T-helper 2 cell treated with Interferon-gamma antibody and Interleukin-4, amounts not matched to agents 5 μg/mL and 100 μg/mL, for 36 hours (primary cell): Measurements from ENCODE around the gene RCSD1.
A peak's percentile ranks its signal among the peaks of the same experiment; 100 is the strongest.
"Not testable (repeated sequence)": the region's sequence is repeated elsewhere in the genome, so short reads cannot be mapped to it uniquely, and the experiment has no call there.

ENCODE experiments used
- DNase-seq: peaks from one replicate; pipeline ENCODE4 v3.0.0; 2021; ENCODE audit warnings: low spot score
- H3K27ac Mint-ChIP-seq: one replicate; pipeline ENCODE4 v1.8.0; 2021; ENCODE audit warnings: mild to moderate bottlenecking, mixed read lengths
- H3K27me3 Mint-ChIP-seq: one replicate; pipeline ENCODE4 v1.8.0; 2021; ENCODE audit warnings: low read depth, mixed read lengths
- H3K36me3 Mint-ChIP-seq: one replicate; pipeline ENCODE4 v1.8.0; 2021; ENCODE audit warnings: low read depth, mixed read lengths
- H3K4me1 Mint-ChIP-seq: one replicate; pipeline ENCODE4 v1.8.0; 2021; ENCODE audit warnings: low read depth, mixed read lengths
- H3K4me3 Mint-ChIP-seq: one replicate; pipeline ENCODE4 v1.8.0; 2022; ENCODE audit warnings: mild to moderate bottlenecking, moderate library complexity, mixed read lengths
- H3K9me3 Mint-ChIP-seq: one replicate; pipeline ENCODE4 v1.8.0; 2021; ENCODE audit warnings: mixed read lengths

The RCSD1 gene

DNA sequence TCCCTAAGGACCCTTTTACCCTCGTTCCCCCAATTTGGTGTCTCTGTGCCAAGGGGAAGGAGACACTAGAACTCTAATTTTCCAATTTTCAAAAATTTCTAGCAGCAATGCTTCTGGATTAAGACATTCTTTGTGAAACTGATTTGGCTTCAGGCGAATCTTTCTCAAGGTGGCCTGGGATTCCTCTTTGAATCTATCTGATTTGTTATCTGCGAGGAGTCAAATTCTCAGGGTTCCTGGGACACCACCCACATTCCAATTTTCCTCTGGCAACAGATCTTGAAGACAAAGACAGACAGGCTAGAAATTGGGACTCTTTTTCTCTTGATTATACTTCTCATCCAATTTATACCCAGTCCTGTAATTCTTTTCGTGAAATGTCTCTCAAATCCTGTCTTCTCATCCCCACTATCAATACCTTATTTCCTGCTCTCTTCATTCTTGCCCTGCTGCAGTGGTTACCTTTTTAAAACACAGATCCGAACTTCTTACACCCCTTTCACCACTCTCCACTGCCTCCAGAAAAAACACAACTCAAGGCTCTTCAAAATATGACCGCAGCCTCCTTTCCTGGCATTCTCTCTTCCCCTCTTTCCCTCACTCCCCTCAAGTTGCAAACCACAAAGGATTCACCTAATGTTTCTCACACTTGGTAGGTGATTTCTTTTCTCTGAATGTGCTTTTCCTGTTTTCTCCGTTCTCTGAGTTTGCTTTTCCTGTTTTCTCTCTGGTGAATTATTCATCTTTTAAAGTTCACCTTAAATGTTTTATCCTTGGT is 89.1 kb downstream of the RCSD1 start:
- Mint-ChIP-seq H3K4me1 (peaks cover 53% of the 10 kb centered on the region), H3K36me3 (peaks cover 1% of the 10 kb centered on the region), H3K27me3 (peaks cover 6% of the 10 kb centered on the region), H3K9me3 (no peaks in the 10 kb centered on the region), H3K27ac (peak overlapping the region; percentile 0), H3K4me3 (peak overlapping the region; percentile 19)
- no peak for DNase-seq

DNA sequence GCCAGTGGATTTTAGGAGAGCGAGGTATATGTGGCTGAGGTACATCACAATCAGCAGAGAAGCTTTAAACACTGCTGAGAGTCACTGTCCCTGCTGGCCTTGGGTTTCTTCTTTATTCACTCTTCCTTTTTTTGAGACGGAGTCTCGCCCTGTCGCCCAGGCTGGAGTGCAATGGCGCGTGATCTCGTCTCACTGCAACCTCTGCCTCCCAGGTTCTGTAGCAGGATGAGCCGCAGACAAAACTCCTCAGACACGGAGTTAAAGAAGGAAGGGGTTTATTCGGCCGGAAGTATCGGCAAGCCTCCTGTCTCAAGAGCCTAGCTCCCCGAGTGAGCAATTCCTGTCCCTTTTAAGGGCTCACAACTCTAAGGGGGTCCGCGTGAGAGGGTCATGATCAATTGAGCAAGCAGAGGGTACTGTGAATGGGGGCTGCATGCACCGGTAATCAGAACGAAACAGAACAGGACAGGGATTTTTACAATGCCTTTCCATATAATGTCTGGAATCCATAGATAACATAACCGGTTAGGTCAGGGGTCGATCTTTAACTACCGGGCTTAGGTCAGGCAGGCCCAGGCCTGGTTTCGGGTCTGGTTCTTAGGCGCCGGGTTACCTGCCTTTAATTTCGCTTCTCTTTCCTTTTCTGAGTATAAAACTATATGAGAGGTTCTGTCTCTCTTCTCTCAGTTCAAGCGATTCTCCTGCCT is 89.8 kb downstream of the RCSD1 start:
- peaks cover 55% of the 10 kb centered on the region for H3K4me1 Mint-ChIP-seq
- peak overlapping the region; percentile 0 for H3K27ac Mint-ChIP-seq
- not testable (repeated sequence) for H3K36me3 Mint-ChIP-seq, H3K27me3 Mint-ChIP-seq, H3K9me3 Mint-ChIP-seq, DNase-seq
- H3K4me3 Mint-ChIP-seq: peak overlapping the region; percentile 19

DNA sequence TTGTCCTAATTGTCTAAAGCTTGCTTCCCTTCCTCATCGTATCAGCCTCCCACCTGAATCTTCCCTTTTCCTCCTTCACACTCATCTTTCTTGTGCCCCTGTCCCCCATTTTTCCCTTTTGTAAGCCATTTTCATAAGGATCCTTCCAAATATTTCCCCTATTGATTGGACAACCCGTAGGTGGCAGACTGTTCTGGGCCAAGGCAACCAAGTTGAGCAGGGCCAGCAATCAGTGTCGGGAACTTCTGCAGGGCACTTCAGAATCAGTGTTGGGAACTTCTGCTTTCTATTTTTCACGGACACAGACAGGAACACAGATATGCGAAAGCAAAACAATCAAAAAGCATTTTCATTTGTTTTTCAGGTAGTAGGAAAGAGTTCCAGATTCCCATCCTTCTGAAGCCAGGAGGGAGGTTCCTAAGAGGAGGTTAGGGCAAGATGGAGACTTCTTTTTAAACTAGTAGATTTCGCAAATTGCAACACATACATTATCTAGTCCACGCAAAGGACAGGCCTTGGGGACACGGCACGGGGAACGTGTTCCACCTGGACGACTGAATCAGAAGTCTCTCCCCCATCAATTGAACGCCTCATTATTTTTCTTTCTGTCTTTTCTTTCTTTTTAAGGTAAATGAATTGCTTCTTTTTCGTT is 91.1 kb downstream of the RCSD1 start:
- Mint-ChIP-seq H3K9me3 (no peaks in the 10 kb centered on the region), H3K4me1 (peaks cover 51% of the 10 kb centered on the region), H3K27me3 (no peaks in the 10 kb centered on the region), H3K4me3 (peak overlapping the region; percentile 78), H3K36me3 (peaks cover 5% of the 10 kb centered on the region), H3K27ac (peak overlapping the region; percentile 3)
- no peak for DNase-seq

DNA sequence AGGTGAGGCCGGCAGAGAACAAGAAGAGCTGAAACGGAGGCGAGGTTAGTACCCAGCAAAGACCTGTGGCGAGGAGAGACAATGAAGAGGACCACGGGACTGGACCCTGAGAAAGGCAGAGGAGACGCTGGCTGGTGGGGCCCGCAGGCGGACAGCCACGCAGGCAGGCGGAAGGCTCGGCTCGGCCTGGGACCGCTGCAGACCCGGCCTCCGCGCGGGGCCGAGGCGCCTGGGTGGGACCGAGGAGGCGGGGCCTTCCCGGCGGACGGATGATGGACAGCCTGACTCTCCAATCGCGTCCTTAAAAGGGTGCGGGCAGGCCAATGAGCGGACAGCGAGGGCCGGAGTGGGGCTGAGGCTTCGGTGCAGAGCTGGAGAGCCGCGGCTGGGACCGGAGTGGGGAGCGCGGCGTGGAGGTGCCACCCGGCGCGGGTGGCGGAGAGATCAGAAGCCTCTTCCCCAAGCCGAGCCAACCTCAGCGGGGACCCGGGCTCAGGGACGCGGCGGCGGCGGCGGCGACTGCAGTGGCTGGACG is 91.7 kb downstream of the RCSD1 start, which contains the start of gene MPZL1:
Gene MPZL1 (plus strand): TSS at position 366 of the 535 bp plus-strand sequence. CDS start 170 bp downstream, outside the sequence.
- Mint-ChIP-seq H3K27ac (peak within 1 kb of the TSS; percentile 87), H3K4me3 (peak within 1 kb of the TSS; percentile 78), H3K9me3 (no peaks in the 10 kb centered on the region), H3K27me3 (no peaks in the 10 kb centered on the region), H3K4me1 (peaks cover 51% of the 10 kb centered on the region), H3K36me3 (peaks cover 5% of the 10 kb centered on the region)
- peak; percentile 91 for DNase-seq

DNA sequence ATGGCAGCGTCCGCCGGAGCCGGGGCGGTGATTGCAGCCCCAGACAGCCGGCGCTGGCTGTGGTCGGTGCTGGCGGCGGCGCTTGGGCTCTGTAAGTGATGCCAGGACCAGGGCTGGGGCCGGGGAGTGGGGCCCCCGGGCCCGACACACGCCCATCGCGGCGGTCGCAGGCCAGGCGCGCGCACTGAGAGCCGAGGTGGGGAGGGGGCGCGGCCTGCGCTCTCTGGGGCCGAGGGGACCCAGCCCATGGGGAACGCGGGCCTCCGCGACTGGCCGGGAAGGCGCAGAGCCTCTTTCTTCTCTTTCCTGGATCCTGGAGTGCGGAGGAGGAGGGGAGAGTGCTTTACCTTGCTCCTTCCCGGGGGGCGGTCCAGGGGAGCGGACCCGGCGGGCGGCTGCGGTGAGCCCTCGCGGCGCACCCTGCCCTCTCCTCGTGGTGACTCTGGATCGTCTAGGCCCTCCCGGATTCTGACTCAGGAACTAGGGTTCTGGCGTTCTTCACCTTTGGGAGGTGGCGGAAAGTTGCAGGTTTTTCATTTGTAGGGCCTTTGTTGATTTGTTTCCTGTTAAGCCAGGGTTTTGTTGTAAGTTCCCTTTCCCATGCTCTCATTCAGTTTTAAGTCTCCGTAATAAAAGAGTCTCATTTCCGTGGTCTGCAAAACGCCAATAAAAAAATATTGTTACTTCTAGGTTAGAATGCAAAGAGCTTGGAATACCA is 92.3 kb downstream of the RCSD1 start:
- no peak for DNase-seq
- Mint-ChIP-seq H3K27me3 (no peaks in the 10 kb centered on the region), H3K4me1 (peaks cover 46% of the 10 kb centered on the region), H3K9me3 (no peaks in the 10 kb centered on the region), H3K4me3 (peak overlapping the region; percentile 78), H3K27ac (no peak overlapping the region), H3K36me3 (peaks cover 5% of the 10 kb centered on the region)

DNA sequence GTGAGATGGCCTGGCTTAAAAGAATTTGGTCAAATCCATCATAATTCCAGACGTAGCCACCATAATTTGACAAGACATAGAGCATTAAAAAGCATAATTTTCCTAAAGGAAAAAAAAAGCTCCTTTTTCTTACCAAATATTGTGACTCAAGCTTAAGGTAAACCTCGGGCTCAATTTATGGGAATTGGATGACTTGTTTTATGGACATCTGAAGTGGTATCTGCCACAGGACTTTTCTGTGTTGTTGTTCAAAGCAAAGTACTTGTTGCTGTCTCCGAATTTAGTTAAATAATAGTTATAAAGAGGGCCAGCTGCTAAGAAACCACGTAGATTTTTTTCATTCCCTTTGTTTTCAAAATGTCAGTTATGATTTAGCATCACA is 92.8 kb downstream of the RCSD1 start:
- H3K4me3 Mint-ChIP-seq: peak overlapping the region; percentile 78
- no peak overlapping the region for H3K27ac Mint-ChIP-seq
- no peaks in the 10 kb centered on the region for H3K9me3 Mint-ChIP-seq
- H3K4me1 Mint-ChIP-seq: peaks cover 46% of the 10 kb centered on the region
- no peaks in the 10 kb centered on the region for H3K27me3 Mint-ChIP-seq
- H3K36me3 Mint-ChIP-seq: peaks cover 5% of the 10 kb centered on the region
- DNase-seq: no peak

DNA sequence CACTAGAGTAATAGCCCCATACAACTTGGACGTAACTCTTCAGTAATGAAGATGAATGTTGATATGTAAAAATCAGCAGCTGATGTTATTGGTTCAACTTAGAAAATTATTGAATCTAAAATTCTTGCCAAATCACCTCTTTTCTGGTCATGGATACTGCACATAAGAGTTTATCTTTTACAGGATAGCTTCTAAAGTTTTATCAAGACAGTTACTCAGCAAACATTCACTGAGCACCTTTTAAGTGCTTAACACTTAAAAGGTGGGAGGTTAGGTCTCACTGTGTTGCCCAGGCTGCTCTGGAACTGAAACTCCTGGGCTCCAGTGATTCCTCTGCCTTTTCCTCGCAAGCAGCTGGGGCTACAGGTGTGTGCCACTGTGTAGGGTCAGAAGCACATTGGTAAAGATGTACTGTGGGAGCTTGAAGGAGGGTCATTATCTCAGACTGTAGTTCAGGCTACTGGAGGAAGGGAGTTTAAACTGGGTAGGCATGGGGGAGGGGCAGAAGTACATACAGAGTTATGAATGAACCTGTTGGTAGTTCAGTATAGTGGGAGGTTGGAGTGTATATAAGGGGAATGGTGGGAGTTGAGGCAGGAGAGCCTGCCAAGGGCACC is 93.8 kb downstream of the RCSD1 start:
- Mint-ChIP-seq H3K9me3 (no peaks in the 10 kb centered on the region), H3K4me3 (peak overlapping the region; percentile 78), H3K27me3 (no peaks in the 10 kb centered on the region), H3K36me3 (peaks cover 5% of the 10 kb centered on the region), H3K4me1 (peaks cover 44% of the 10 kb centered on the region), H3K27ac (no peak overlapping the region)
- DNase-seq: no peak

DNA sequence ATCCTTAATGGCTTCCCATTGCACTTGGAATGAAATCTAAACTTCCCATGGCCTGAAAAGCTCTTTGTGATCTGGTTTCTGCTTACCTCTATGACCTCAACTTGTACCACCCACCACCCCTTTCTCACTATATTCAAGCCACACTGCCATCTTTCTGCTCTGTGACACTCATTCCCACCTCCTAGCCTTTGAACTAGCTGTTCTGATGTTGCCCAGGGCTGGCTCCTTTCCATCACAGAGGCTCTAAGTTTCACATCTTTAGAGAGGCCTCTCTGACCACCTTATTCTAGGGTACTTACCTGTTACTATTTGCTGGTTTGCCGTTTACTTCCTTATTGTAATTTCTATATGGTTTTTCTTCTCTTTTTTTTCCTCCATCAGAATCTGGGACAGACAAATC is 96.0 kb downstream of the RCSD1 start:
- no peak overlapping the region for H3K27ac Mint-ChIP-seq
- H3K36me3 Mint-ChIP-seq: peaks cover 10% of the 10 kb centered on the region
- H3K4me1 Mint-ChIP-seq: peaks cover 24% of the 10 kb centered on the region
- no peaks in the 10 kb centered on the region for H3K27me3 Mint-ChIP-seq
- DNase-seq: no peak
- no peak overlapping the region for H3K4me3 Mint-ChIP-seq
- no peaks in the 10 kb centered on the region for H3K9me3 Mint-ChIP-seq

DNA sequence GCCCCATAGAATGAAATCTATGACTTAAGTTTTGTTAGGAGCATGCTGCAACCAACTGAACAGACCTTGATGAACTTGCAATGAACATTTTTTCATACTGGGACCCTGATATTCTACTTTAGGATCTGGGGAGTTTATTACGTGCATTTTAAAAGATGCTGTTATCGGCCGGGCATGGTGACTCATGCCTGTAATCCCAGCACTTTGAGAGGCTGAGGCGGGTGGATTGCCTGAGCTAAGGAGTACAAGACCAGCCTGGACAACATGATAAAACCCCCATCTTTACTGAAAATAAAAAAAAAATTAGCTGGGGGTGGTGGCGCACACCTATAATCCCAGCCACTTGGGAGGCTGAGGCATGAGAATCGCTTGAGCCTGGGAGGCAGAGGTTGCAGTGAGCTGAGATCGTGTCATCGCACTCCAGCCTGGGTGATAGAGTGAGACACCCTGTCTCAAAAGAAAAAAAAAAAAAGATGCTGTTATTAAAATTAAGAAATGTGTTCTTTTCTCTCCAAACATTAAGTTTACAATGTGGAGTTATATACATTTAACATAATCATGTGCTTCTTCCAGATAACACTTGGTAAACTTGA is 98.9 kb downstream of the RCSD1 start:
- peaks cover 9% of the 10 kb centered on the region for H3K36me3 Mint-ChIP-seq
- no peaks in the 10 kb centered on the region for H3K9me3 Mint-ChIP-seq
- no peak overlapping the region for H3K27ac Mint-ChIP-seq
- no peak overlapping the region for H3K4me3 Mint-ChIP-seq
- H3K27me3 Mint-ChIP-seq: no peaks in the 10 kb centered on the region
- peaks cover 11% of the 10 kb centered on the region for H3K4me1 Mint-ChIP-seq
- no peak for DNase-seq

DNA sequence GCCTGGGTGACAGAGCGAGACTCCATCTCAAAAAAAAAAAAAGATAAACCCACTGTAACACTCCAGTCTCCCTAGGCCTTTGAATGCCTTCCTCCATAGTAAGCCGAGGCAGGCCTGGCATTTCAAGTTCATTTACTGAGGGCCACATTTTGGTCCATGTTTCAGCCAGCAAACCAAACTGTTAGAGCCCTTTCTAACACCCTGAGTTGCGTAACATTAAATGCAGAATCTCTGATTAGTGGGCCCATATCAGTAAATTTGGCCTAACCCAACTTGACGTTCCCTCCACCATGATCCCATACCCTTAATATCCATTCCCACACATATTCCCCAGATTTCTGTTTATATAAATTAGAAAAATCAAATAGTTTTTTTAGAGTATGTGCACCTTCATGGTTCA is 104.2 kb downstream of the RCSD1 start:
- DNase-seq: no peak
- no peak overlapping the region for H3K4me3 Mint-ChIP-seq
- no peaks in the 10 kb centered on the region for H3K9me3 Mint-ChIP-seq
- peaks cover 11% of the 10 kb centered on the region for H3K36me3 Mint-ChIP-seq
- H3K4me1 Mint-ChIP-seq: no peaks in the 10 kb centered on the region
- H3K27ac Mint-ChIP-seq: no peak overlapping the region
- H3K27me3 Mint-ChIP-seq: no peaks in the 10 kb centered on the region

DNA sequence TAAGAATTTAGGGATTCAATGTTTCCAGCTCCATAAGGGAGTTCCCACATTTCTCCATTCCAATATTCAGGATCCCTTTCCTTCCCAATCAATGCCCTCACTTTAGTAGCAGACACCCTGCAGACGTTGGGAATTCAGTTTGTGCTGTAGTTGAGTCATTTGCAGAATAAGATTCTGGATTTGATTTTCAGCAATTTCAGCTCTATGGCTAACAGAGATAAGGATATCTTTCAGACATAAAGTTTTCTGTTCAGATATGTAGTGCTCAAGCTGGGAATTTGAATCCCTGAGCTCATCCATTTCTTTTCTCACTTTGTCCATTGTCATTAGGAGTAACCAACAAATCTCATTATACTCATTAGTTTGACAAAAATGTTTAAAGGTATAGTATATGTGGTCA is 104.8 kb downstream of the RCSD1 start:
- H3K36me3 Mint-ChIP-seq: peaks cover 11% of the 10 kb centered on the region
- no peaks in the 10 kb centered on the region for H3K9me3 Mint-ChIP-seq
- DNase-seq: no peak
- no peak overlapping the region for H3K4me3 Mint-ChIP-seq
- H3K27ac Mint-ChIP-seq: no peak overlapping the region
- H3K4me1 Mint-ChIP-seq: no peaks in the 10 kb centered on the region
- H3K27me3 Mint-ChIP-seq: no peaks in the 10 kb centered on the region

DNA sequence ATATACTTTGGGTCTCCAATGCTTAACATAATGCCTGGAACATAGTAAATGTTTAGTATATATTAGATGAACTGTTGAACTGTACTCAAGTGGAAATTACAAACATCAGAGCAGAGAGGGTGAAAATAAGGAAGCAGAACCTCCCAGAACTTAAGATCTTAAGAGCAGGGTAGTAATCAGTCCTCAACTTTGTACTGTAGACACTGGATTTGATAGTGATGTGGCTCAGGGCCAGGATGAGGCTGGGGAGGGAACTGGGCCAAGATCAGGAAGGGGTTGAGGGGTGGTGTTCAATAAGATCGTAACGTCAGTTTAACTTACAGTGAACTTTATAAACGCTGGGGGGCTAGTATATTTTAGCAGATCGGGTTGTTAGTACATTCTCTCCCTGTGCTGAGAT is 107.1 kb downstream of the RCSD1 start:
- DNase-seq: no peak
- Mint-ChIP-seq H3K4me1 (no peaks in the 10 kb centered on the region), H3K27me3 (no peaks in the 10 kb centered on the region), H3K27ac (no peak overlapping the region), H3K36me3 (peaks cover 5% of the 10 kb centered on the region), H3K9me3 (no peaks in the 10 kb centered on the region), H3K4me3 (no peak overlapping the region)

DNA sequence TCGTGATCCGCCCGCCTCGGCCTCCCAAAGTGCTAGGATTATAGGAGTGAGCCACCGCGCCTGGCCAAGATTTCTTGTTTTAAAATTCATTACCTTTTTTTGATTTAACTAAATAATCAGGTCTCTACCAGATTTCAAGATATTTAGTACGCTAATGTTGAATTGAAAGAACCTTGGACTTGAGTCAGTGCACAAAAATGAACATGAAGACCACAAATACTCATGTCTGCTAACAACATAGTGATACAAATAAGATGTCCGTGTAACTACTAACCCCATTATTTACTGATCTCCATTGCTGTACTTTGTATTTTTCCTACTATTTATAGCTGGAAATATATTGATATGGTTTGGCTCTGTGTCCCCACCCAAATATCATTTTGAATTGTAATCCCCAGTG is 108.1 kb downstream of the RCSD1 start:
- Mint-ChIP-seq H3K9me3 (no peaks in the 10 kb centered on the region), H3K4me1 (peaks cover 2% of the 10 kb centered on the region)

More for the DNA sequence above, 108.1 kb downstream of the RCSD1 start:
- Mint-ChIP-seq H3K27me3 (no peaks in the 10 kb centered on the region), H3K4me3 (no peak overlapping the region), H3K36me3 (peaks cover 5% of the 10 kb centered on the region), H3K27ac (no peak overlapping the region)
- no peak for DNase-seq
